Fibroblast of mammary gland (primary cell): Measurements from ENCODE around the gene RNF4.
A peak's percentile ranks its signal among the peaks of the same experiment; 100 is the strongest.

Source experiments
- DNase-seq: peaks from one replicate; pipeline ENCODE4 v3.0.0-alpha.2; 2010; ENCODE audit warnings: low read depth
- H3K4me3 ChIP-seq: 2 replicates; pipeline ENCODE4 v1.5.1; 2011; ENCODE audit warnings: low read depth, mild to moderate bottlenecking, low read length, moderate library complexity; ENCODE audit not compliant: control insufficient read depth
- CTCF ChIP-seq: conservative IDR thresholded peaks from 2 replicates; pipeline ENCODE4 v1.5.1; 2011; ENCODE audit warnings: low read depth, low read length, inconsistent platforms; ENCODE audit not compliant: control insufficient read depth, insufficient read depth

The RNF4 gene

DNA sequence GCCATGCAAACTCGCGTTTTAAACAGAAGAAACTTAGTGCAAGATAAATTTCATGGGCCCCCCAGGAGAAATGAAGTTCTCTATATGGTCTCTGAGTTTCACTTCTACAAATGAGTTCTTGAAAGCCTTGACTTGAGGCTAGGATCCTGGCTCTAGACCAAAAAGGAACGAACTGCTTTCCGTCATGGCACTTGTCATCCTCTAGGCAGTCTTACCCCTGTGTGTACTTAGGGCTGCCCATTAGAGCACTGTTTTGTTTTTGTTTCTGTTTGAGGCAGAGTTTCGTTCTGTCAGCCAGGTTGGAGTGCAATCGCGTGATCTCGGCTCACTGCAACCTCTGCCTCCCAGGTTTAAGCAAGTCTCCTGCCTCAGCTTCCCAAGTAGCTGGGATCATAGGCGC, 29.0 kb downstream of the RNF4 start:
- no peak for TF ChIP-seq CTCF
- H3K4me3 ChIP-seq: no peak overlapping the region
- DNase-seq: no peak

- DNase-seq: peak; percentile 30
- no peak overlapping the region for H3K4me3 ChIP-seq
- no peak for TF ChIP-seq CTCF
These were observed 31.6 kb downstream of the RNF4 start for GRCh38 chr4:2500547-2500946.

GRCh38 chr4:2501034-2501594, 32.2 kb downstream of the RNF4 start:
- TF ChIP-seq CTCF: no peak
- DNase-seq: no peak
- no peak overlapping the region for H3K4me3 ChIP-seq

- no peak for DNase-seq
- H3K4me3 ChIP-seq: no peak overlapping the region
- TF ChIP-seq CTCF: no peak
These were observed 34.9 kb downstream of the RNF4 start for GRCh38 chr4:2503809-2504208.

DNA sequence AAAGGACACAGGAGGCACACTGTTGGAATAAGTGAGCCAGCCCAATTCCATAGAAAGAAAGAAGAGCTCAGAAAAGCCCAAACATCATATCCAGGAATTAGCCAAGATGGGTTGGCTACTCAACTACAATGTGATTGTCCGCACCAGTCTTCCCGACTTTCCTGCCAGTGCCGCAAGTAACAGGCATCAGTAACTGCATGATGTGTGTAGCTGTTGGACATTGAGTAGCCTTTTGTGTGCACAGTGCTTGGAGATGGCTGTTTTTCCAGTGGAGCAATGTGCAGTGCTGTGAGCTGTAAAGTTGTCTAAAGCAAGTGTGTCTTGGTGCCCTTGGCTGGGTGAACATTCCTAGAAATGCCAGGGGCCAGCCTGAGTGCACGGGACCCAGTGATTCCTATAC, 38.4 kb downstream of the RNF4 start:
- TF ChIP-seq CTCF: no peak
- no peak overlapping the region for H3K4me3 ChIP-seq
- no peak for DNase-seq

DNA sequence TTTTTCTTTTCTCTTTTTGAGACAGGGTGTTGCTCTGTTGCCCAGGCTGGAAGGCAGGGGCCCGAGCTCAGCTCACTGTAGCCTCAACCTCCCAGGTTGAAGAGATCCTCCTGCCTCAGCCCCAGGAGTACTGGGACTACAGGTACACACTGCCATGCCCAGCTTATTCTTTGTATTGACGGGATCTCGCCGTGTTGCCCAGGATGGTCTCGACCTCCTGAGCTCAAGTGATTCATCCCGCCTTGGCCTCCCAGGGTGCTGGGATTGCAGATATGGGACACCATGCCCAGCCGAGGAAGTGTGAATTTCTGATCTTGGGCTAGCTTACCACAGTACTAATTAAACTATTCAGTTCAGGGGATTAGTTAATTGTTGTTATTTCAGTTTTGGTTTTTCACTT, 38.9 kb downstream of the RNF4 start:
- DNase-seq: no peak
- no peak for TF ChIP-seq CTCF
- H3K4me3 ChIP-seq: no peak overlapping the region
